Osteocyte (in vitro differentiated cells): ENCODE measurements around the gene OLFM2. TPM values are rescaled to one million over a fixed set of nuclear protein-coding genes. Genes with fewer than 3 reads are reported as not detected.
A peak's percentile ranks its signal among the peaks of the same experiment; 100 is the strongest.

Source experiments
- DNase-seq: peaks from one replicate; pipeline ENCODE4 v3.0.0; 2021; ENCODE audit warnings: mixed read lengths; ENCODE audit not compliant: unreplicated experiment; ENCODE audit errors: extremely low spot score
- H3K27ac Mint-ChIP-seq: one replicate; pipeline ENCODE4 v1.8.0; 2021; ENCODE audit warnings: mild to moderate bottlenecking, mixed read lengths; ENCODE audit not compliant: unreplicated experiment
- H3K27me3 Mint-ChIP-seq: one replicate; pipeline ENCODE4 v1.8.0; 2021; ENCODE audit warnings: mixed read lengths; ENCODE audit not compliant: unreplicated experiment
- H3K36me3 Mint-ChIP-seq: one replicate; pipeline ENCODE4 v1.8.0; 2021; ENCODE audit warnings: mixed read lengths; ENCODE audit not compliant: unreplicated experiment
- H3K4me1 Mint-ChIP-seq: one replicate; pipeline ENCODE4 v1.8.0; 2021; ENCODE audit warnings: mixed read lengths; ENCODE audit not compliant: unreplicated experiment
- H3K4me3 Mint-ChIP-seq: one replicate; pipeline ENCODE4 v1.8.0; 2021; ENCODE audit warnings: mild to moderate bottlenecking, moderate library complexity, mixed read lengths; ENCODE audit not compliant: unreplicated experiment
- H3K9me3 Mint-ChIP-seq: one replicate; pipeline ENCODE4 v1.8.0; 2021; ENCODE audit warnings: mixed read lengths; ENCODE audit not compliant: unreplicated experiment
- total RNA-seq: library from RNA; stranded (reverse); gene quantifications from 2 replicates; pipeline ENCODE4 v1.2.1, GENCODE V29; 2021
- TF ChIP-seq, protein P1 (sequence below): fragments of 200-600 bp; sonication (generic); IDR thresholded peaks from 2 replicates; pipeline ENCODE4 v1.5.0; 2021; ENCODE audit warnings: antibody characterized with exemption, mild to moderate bottlenecking, moderate library complexity

OLFM2 gene
- total RNA-seq, 1 donor from 2014 or later, result 208 TPM

DNA sequence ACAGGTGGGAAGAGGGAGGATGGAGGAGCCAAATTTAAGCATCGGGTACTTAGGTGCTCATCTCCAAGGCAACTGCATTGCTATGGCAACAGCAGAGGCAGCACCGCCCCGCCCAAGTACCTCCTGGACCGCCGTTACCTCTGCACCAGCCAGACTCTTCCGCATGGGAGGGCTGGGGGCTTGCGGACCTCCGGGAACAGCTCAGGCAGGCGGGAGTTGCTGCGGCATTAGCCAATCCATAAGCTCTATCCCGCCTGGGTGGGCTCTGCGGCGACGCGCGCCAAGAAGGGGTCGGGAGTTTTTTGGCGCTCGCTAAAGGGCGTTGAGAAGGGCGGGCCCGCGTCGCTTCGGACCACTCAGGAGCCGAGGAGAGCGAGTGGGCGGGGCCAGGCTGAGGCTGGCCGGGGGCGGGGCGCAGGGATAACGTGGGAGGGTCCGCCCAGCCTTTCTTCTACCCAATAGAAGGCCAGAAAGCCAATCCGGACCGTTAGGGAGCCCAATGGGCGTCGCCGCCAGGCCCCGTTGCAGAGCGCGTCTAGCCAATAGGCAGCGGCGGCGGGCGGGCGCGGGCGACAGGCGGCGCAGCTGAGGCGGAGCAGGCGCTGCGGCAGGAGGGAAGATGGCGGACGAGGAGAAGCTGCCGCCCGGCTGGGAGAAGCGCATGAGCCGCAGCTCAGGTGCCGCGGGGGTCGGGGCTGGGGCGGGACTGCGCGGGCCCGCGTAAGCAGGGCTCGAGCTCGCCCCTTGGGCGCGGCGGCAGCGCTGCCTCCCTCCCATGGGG is 101.4 kb downstream of the OLFM2 start, which contains the start of gene PIN1:
Gene PIN1 (plus strand): TSS at position 593 of the 781 bp plus-strand sequence. CDS start 27 bp downstream, at position 620.
- Mint-ChIP-seq H3K4me1 (peaks cover 14% of the 10 kb centered on the region), H3K36me3 (peaks cover 5% of the 10 kb centered on the region), H3K27ac (peak within 1 kb of the TSS; percentile 83), H3K9me3 (no peaks in the 10 kb centered on the region), H3K4me3 (peak within 1 kb of the TSS; percentile 86), H3K27me3 (no peaks in the 10 kb centered on the region)
- peak; percentile 100 for DNase-seq
- TF ChIP-seq, protein P1, sequence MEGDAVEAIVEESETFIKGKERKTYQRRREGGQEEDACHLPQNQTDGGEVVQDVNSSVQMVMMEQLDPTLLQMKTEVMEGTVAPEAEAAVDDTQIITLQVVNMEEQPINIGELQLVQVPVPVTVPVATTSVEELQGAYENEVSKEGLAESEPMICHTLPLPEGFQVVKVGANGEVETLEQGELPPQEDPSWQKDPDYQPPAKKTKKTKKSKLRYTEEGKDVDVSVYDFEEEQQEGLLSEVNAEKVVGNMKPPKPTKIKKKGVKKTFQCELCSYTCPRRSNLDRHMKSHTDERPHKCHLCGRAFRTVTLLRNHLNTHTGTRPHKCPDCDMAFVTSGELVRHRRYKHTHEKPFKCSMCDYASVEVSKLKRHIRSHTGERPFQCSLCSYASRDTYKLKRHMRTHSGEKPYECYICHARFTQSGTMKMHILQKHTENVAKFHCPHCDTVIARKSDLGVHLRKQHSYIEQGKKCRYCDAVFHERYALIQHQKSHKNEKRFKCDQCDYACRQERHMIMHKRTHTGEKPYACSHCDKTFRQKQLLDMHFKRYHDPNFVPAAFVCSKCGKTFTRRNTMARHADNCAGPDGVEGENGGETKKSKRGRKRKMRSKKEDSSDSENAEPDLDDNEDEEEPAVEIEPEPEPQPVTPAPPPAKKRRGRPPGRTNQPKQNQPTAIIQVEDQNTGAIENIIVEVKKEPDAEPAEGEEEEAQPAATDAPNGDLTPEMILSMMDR, result peak; percentile 77

DNA sequence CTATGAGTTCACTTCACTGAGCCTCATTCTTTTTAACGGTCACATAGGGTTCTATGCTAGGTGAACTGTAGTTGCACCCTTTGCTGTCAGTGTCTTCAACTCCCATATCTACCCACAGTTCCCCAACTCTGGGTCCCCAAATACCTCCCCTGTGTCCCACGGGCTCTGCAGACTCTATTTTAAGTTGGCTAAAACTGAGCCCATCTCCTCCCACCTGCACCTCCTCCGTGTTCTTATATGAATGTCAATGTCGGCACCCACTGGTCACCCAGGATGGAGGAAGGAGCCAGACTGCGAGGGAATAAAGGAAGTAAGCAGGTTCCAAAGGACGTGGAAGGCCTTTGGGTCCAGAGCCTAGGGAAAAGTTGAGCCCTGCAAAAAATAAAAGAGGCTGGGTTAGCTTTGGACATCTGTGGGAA is 102.0 kb downstream of the OLFM2 start:
- H3K27me3 Mint-ChIP-seq, result no peaks in the 10 kb centered on the region
- peaks cover 18% of the 10 kb centered on the region for H3K4me1 Mint-ChIP-seq
- H3K27ac Mint-ChIP-seq, result peak overlapping the region; percentile 83
- H3K9me3 Mint-ChIP-seq, result no peaks in the 10 kb centered on the region
- DNase-seq, result no peak
- TF ChIP-seq, protein P1, result no peak
- H3K36me3 Mint-ChIP-seq, result peaks cover 7% of the 10 kb centered on the region
- peak overlapping the region; percentile 86 for H3K4me3 Mint-ChIP-seq

DNA sequence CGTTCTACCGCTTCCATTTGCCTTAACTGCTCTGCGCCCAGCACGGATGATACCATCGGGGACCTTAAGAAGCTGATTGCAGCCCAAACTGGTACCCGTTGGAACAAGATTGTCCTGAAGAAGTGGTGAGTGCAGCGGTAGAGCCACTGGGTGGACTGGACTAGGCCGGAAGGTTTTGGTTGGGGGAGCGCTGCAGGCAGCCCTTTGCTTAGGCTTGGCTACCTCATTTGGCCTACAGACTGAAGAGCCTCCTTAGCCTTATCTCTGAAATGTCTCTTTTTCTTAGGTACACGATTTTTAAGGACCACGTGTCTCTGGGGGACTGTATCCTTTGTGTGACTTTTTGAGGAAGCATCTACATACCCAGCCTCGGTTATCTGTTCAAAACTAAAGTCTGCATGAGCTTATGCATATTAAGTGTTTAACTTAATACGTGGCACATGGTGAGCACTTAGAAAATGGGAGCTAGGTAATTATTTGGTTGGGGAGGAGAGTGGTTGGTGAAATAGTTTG is 107.7 kb downstream of the OLFM2 start:
- peak overlapping the region; percentile 100 for H3K4me3 Mint-ChIP-seq
- DNase-seq, result no peak
- no peaks in the 10 kb centered on the region for H3K9me3 Mint-ChIP-seq
- H3K36me3 Mint-ChIP-seq, result peaks cover 8% of the 10 kb centered on the region
- H3K27ac Mint-ChIP-seq, result peak overlapping the region; percentile 97
- TF ChIP-seq, protein P1, result no peak
- no peaks in the 10 kb centered on the region for H3K27me3 Mint-ChIP-seq
- peaks cover 32% of the 10 kb centered on the region for H3K4me1 Mint-ChIP-seq

DNA sequence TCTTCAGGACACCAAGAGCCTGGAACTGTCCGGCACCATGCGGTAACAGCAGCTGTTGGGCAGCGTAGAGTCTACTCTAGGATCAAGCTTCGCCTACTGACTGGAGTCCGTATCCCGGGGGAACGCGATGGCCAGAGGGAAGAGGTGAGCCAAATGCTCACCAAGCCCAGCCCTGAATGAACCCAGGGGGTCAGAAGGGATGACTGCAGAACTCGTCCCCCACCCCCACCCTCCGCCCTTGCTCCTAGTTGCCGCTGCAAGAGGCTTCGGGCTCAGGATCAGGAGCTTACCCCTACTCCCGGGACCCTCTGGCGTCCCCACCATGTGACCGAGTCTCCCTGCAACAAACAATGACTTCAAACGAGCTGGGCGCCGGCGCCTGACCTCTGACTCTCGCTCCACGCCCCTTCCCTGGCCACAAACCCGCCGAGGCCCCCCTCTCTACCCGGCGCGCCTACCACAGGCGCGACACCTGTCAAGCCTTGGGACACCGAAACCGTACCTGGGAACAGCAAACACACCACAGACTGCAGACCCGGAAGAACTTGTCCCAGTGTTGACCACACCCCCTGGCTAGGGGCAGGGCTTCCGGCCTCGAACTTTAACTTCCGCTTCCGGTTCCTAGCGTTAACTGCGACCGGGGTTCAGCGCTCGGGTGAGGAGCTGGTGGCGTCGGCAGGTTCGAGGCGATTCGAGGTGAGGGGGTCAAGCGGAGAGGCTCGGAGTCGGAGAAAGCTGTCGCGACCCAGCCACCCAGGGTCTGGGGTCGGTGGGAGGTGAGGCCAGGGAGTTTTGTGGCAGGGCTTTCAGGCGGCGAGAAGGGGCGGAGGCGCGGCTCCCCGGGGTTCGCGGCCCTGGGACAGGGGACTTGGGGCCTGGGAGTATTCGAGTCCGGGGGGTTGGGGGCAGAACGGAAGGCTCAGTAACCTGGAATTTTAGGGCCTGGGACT is 108.8 kb downstream of the OLFM2 start, which contains the start of gene UBL5:
Gene UBL5 (plus strand): TSS at position 630 of the 950 bp plus-strand sequence. CDS start 420 bp downstream, outside the sequence.
- H3K9me3 Mint-ChIP-seq, result no peaks in the 10 kb centered on the region
- no peaks in the 10 kb centered on the region for H3K27me3 Mint-ChIP-seq
- TF ChIP-seq, protein P1, result no peak
- peaks cover 38% of the 10 kb centered on the region for H3K4me1 Mint-ChIP-seq
- peak within 1 kb of the TSS; percentile 97 for H3K27ac Mint-ChIP-seq
- peaks cover 8% of the 10 kb centered on the region for H3K36me3 Mint-ChIP-seq
- H3K4me3 Mint-ChIP-seq, result peak within 1 kb of the TSS; percentile 100
- DNase-seq, result peak; percentile 91
